ENCODE results near the gene AKAP10. TPM values are rescaled to one million over a fixed set of nuclear protein-coding genes. Genes with fewer than 3 reads are reported as not detected.

Gene AKAP10
- polyA plus RNA-seq, 4 donors, result 5.4 to 20.7 (median 7.2) TPM

DNA sequence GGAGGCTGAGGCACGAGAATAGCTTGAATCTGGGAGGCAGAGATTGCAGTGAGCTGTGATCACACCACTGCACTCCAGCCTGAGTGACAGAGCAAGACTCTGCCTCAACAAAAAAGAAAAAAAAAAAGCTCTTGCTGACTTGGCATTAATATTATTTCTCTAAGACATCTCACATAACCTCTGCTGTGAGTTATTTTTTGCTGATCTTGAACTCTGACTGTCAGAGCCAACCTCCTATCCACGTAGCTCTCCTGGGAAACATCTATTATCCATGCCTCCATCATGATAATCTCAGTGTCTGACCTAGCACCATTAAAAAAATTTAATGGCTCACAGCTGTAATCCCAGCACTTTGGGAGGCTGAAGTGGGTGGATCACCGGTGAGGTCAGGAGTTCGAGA, 97.2 kb downstream of the AKAP10 start:
- H3K27ac ChIP-seq (ENCODE audit: low read depth in 1 of 3, low read length in 2 of 3), result no peak overlapping the region
- WGBS, 3 donors, result 80 to 87% (median 87%) methylated on average over 4 of the region's 4 CpGs
- no peaks in the 10 kb centered on the region for H3K27me3 ChIP-seq (ENCODE audit: control insufficient read depth in 3 of 3, insufficient read depth in 3 of 3, low read length in 3 of 3)
- FAIRE-seq, result no peak
- DNase-seq, result no peak
- no peak overlapping the region for H3K4me3 ChIP-seq (ENCODE audit: low read depth in 1 of 3, low read length in 3 of 3)
- H3K36me3 ChIP-seq (ENCODE audit: control insufficient read depth in 3 of 3, insufficient read depth in 2 of 3, low read depth in 1 of 3, low read length in 3 of 3), result no peaks in the 10 kb centered on the region
- H3K9me3 ChIP-seq (ENCODE audit: control insufficient read depth in 2 of 2, insufficient read depth in 1 of 2, low read depth in 1 of 2, low read length in 1 of 2), result no peaks in the 10 kb centered on the region
- H3K4me1 ChIP-seq (ENCODE audit: control insufficient read depth in 3 of 3, insufficient read depth in 2 of 3, low read depth in 1 of 3, low read length in 2 of 3), result no peaks in the 10 kb centered on the region

DNA sequence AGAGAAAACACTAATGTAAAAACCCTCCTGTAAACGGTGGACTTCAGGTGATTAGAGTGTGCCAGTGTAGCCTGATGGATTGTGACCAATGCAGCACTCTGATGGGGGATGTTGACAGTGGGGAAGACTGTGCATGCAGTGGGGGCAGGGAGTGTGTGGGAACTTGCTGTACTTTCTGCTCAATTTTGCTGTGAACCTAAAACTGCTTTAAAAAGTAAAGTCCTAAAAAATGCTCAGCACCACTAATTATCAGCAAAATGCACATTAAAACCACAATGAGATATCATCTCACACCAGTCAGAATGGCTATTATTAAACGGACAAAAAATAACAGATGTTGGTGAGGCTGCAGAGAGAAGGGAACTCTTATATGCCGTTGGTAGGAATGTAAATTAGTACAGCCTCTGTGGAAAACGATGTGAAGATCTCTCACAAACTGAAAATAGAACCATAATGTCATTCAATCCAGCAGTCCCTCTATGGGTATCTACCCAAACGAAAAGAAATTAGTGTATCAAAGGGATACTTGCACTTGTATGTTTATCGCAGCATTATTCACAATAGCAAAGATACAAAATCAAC, 100.2 kb downstream of the AKAP10 start:
- Histone ChIP-seq H3K9me3 (ENCODE audit: control insufficient read depth in 2 of 2, insufficient read depth in 1 of 2, low read depth in 1 of 2, low read length in 1 of 2) (no peaks in the 10 kb centered on the region), H3K4me1 (ENCODE audit: control insufficient read depth in 3 of 3, insufficient read depth in 2 of 3, low read depth in 1 of 3, low read length in 2 of 3) (no peaks in the 10 kb centered on the region), H3K36me3 (ENCODE audit: control insufficient read depth in 3 of 3, insufficient read depth in 2 of 3, low read depth in 1 of 3, low read length in 3 of 3) (no peaks in the 10 kb centered on the region), H3K27me3 (ENCODE audit: control insufficient read depth in 3 of 3, insufficient read depth in 3 of 3, low read length in 3 of 3) (no peaks in the 10 kb centered on the region), H3K27ac (ENCODE audit: low read depth in 1 of 3, low read length in 2 of 3) (no peak overlapping the region), H3K4me3 (ENCODE audit: low read depth in 1 of 3, low read length in 3 of 3) (no peak overlapping the region)
- DNase-seq (no peak), FAIRE-seq (no peak)
- WGBS, 3 donors, result 46 to 56% (median 50%) methylated on average over 6 of the region's 6 CpGs

DNA sequence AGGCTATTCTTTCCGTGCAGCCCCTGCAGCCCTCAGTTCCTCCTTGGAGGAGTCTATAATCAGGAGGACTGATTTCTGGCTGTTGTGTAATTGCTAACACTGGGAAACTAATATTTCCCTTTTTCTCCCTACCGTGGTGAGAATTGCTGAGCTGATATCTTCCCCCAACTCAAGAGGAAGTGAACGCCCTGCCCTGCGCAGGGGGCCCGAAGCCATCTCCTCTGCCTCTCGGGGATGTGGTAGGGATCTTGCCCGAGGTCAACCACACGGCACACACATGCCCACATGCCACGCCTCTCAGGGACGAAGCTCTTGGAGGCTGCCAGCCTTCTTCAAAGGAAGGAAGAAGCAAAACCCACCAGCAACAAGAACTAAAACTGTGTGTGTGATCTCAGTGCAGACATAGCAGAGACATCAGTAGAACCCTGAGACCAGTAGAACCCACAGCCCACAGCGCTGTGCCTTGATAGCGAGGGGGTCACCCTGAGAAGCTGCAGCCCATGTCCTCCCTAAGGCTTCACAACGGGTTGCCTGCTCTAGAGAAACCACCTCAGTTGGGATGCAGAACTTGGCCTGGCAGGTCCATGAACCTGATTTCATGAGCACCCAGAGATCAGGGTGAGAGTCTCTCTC, 101.0 kb downstream of the AKAP10 start:
- no peak for FAIRE-seq

DNA sequence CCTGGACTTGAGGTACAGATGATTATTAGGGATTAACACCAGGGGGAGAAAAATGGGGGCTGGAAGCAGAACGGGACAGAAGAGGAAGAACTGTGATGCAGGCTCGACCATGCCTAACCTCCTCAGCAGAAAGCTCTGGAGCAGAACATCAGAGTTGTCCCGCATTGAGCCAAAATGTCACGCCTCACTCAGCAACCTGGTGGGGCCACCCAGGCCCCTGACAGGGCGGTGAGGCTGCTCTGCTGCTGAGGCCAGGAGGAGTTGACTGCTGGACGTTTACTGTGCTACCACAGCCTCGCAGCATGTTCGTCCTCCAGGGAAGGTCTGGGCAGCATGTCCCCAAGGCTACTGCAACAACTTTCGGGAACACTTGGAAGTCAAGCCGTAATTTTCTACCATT, 103.4 kb downstream of the AKAP10 start:
- Histone ChIP-seq H3K27ac (ENCODE audit: low read depth in 1 of 3, low read length in 2 of 3) (no peak overlapping the region), H3K4me1 (ENCODE audit: control insufficient read depth in 3 of 3, insufficient read depth in 2 of 3, low read depth in 1 of 3, low read length in 2 of 3) (no peaks in the 10 kb centered on the region), H3K9me3 (ENCODE audit: control insufficient read depth in 2 of 2, insufficient read depth in 1 of 2, low read depth in 1 of 2, low read length in 1 of 2) (no peaks in the 10 kb centered on the region), H3K36me3 (ENCODE audit: control insufficient read depth in 3 of 3, insufficient read depth in 2 of 3, low read depth in 1 of 3, low read length in 3 of 3) (no peaks in the 10 kb centered on the region), H3K27me3 (ENCODE audit: control insufficient read depth in 3 of 3, insufficient read depth in 3 of 3, low read length in 3 of 3) (no peaks in the 10 kb centered on the region), H3K4me3 (ENCODE audit: low read depth in 1 of 3, low read length in 3 of 3) (no peak overlapping the region)
- no peak for DNase-seq
- no peak for FAIRE-seq
- WGBS, 3 donors, result 83% methylated on average over 10 of the region's 10 CpGs

More for the DNA sequence above, 101.0 kb downstream of the AKAP10 start:
- Histone ChIP-seq H3K36me3 (ENCODE audit: control insufficient read depth in 3 of 3, insufficient read depth in 2 of 3, low read depth in 1 of 3, low read length in 3 of 3) (no peaks in the 10 kb centered on the region), H3K9me3 (ENCODE audit: control insufficient read depth in 2 of 2, insufficient read depth in 1 of 2, low read depth in 1 of 2, low read length in 1 of 2) (no peaks in the 10 kb centered on the region), H3K27me3 (ENCODE audit: control insufficient read depth in 3 of 3, insufficient read depth in 3 of 3, low read length in 3 of 3) (no peaks in the 10 kb centered on the region), H3K4me3 (ENCODE audit: low read depth in 1 of 3, low read length in 3 of 3) (no peak overlapping the region), H3K27ac (ENCODE audit: low read depth in 1 of 3, low read length in 2 of 3) (no peak overlapping the region), H3K4me1 (ENCODE audit: control insufficient read depth in 3 of 3, insufficient read depth in 2 of 3, low read depth in 1 of 3, low read length in 2 of 3) (no peaks in the 10 kb centered on the region)
- 51 to 65% (median 65%) methylated on average over 13 of the region's 13 CpGs for WGBS, 3 donors
- DNase-seq, result no peak

DNA sequence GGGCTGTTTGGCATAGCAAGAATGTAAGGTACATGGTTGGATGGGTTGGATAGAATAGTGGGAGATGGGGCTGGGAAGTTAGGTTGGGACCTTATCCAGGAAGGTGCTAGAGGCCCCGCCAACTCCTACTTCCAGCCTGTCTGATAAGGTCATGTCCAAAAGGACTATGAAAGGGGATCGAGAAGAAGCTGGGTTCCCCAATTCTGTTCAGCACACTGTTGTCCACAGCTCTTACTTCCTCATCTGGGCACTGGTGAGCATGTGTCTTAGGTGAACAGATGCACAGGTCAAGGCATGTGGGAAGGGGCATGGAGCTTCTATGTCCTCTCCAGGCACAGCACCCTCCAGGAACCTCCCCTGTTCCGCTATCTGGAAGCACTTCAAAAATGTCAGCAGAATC, 104.3 kb downstream of the AKAP10 start:
- no peak for FAIRE-seq
- H3K4me3 ChIP-seq (ENCODE audit: low read depth in 1 of 3, low read length in 3 of 3), result no peak overlapping the region
- H3K4me1 ChIP-seq (ENCODE audit: control insufficient read depth in 3 of 3, insufficient read depth in 2 of 3, low read depth in 1 of 3, low read length in 2 of 3), result no peaks in the 10 kb centered on the region
- no peaks in the 10 kb centered on the region for H3K36me3 ChIP-seq (ENCODE audit: control insufficient read depth in 3 of 3, insufficient read depth in 2 of 3, low read depth in 1 of 3, low read length in 3 of 3)
- WGBS, 3 donors, result 88 to 93% (median 91%) methylated on average over 3 of the region's 3 CpGs
- no peaks in the 10 kb centered on the region for H3K27me3 ChIP-seq (ENCODE audit: control insufficient read depth in 3 of 3, insufficient read depth in 3 of 3, low read length in 3 of 3)
- DNase-seq, result no peak
- H3K27ac ChIP-seq (ENCODE audit: low read depth in 1 of 3, low read length in 2 of 3), result no peak overlapping the region
- no peaks in the 10 kb centered on the region for H3K9me3 ChIP-seq (ENCODE audit: control insufficient read depth in 2 of 2, insufficient read depth in 1 of 2, low read depth in 1 of 2, low read length in 1 of 2)

DNA sequence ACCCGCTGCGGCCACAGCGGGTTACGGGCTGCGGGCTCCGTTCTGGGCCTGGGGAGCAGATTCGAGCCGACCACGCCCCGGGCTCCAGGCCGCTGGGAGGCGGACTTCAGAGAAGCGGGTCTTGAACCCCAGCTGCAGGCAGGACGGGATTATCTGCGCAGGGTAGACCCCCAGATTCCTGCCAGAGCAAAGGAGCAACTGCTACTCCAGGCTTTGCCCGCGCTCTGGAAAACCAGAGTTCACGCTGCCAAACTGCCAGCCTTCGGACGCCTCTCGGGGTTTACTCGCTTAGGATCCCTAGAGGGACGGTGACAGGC, 109.6 kb downstream of the AKAP10 start:
- Histone ChIP-seq H3K9me3 (ENCODE audit: control insufficient read depth in 2 of 2, insufficient read depth in 1 of 2, low read depth in 1 of 2, low read length in 1 of 2) (no peaks in the 10 kb centered on the region), H3K27ac (ENCODE audit: low read depth in 1 of 3, low read length in 2 of 3) (peak overlapping the region in 2 of 3 donors; percentile 48 to 84), H3K36me3 (ENCODE audit: control insufficient read depth in 3 of 3, insufficient read depth in 2 of 3, low read depth in 1 of 3, low read length in 3 of 3) (peaks cover 0 to under 1% (median 0%) of the 10 kb centered on the region in 3 donors), H3K4me1 (ENCODE audit: control insufficient read depth in 3 of 3, insufficient read depth in 2 of 3, low read depth in 1 of 3, low read length in 2 of 3) (peaks cover 0 to 4% (median 0%) of the 10 kb centered on the region in 3 donors), H3K27me3 (ENCODE audit: control insufficient read depth in 3 of 3, insufficient read depth in 3 of 3, low read length in 3 of 3) (no peaks in the 10 kb centered on the region), H3K4me3 (ENCODE audit: low read depth in 1 of 3, low read length in 3 of 3) (peak overlapping the region; percentile 54 to 62 (median 57))
- 38 to 50% (median 42%) methylated on average over 21 to 23 of the region's 23 CpGs for WGBS, 3 donors
- FAIRE-seq (no peak), DNase-seq (no peak)

DNA sequence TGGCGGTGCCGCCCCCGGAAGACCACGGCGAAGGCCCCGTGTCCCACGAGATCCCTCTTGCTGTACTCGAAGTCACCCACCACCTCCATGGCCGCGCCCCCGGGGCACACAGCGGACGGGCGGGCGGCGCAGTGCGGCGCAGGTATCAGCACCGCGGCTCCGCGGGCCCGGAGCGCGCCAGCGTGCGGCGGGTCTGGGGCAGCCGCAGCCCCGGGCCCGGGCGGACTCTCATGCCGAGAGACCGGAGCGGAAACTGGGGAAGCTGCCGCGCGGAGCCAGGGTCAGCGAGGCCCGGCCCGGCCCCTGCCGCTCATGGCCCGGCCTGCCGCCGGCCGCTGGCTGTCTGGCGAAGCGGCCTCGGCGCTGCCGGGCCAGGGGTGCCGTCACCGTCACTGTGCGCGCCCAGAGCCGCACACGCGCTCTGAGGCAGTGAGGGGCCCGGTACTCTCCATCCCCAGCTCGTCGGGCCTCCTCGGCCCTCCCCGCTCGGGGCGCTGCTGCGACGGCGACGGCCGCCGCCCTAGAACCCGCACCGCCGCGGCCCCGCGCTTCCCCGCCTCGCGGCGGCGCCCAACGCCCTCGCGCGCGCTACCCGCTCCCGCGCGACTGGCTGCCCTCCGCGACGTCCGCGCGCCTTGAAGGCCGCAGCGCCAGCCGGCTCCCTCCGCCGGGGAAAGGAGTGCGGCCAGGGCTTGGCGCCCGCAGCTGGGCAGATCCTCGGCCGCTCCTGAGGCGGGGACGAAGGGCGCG, 110.1 kb downstream of the AKAP10 start, which contains the start of gene ULK2:
Gene ULK2, minus strand, starts transcription at position 608 of the 750 bp plus-strand sequence. Its CDS starts 519 bp downstream, at position 89.
- WGBS, 3 donors, result 1 to 2% (median 2%) methylated on average over 37 to 111 of the region's 111 CpGs
- Histone ChIP-seq H3K27ac (ENCODE audit: low read depth in 1 of 3, low read length in 2 of 3) (peak within 1 kb of the TSS in 2 of 3 donors; percentile 48 to 84), H3K27me3 (ENCODE audit: control insufficient read depth in 3 of 3, insufficient read depth in 3 of 3, low read length in 3 of 3) (no peaks in the 10 kb centered on the region), H3K36me3 (ENCODE audit: control insufficient read depth in 3 of 3, insufficient read depth in 2 of 3, low read depth in 1 of 3, low read length in 3 of 3) (peaks cover 0 to 3% (median 0%) of the 10 kb centered on the region in 3 donors), H3K4me1 (ENCODE audit: control insufficient read depth in 3 of 3, insufficient read depth in 2 of 3, low read depth in 1 of 3, low read length in 2 of 3) (peaks cover 0 to 4% (median 0%) of the 10 kb centered on the region in 3 donors), H3K4me3 (ENCODE audit: low read depth in 1 of 3, low read length in 3 of 3) (peak within 1 kb of the TSS; percentile 54 to 62 (median 57)), H3K9me3 (ENCODE audit: control insufficient read depth in 2 of 2, insufficient read depth in 1 of 2, low read depth in 1 of 2, low read length in 1 of 2) (no peaks in the 10 kb centered on the region)
- DNase-seq, result peak; percentile 44 to 90
- FAIRE-seq, result no peak

DNA sequence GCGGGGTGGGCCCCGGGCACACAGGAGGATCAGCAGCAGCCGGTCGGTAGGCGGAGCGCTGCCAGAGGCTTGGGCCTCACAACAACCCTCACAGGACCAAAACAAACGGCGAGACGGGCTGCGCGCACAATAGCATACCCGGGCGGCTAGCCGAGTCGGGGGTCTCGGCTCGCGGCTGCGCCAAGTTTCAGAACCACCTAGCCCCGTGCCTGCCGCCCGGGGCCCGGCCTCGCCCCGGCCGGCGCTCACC, 110.6 kb downstream of the AKAP10 start:
- Histone ChIP-seq H3K4me3 (ENCODE audit: low read depth in 1 of 3, low read length in 3 of 3) (peak overlapping the region; percentile 54 to 62 (median 57)), H3K4me1 (ENCODE audit: control insufficient read depth in 3 of 3, insufficient read depth in 2 of 3, low read depth in 1 of 3, low read length in 2 of 3) (peaks cover 0 to 4% (median 0%) of the 10 kb centered on the region in 3 donors), H3K36me3 (ENCODE audit: control insufficient read depth in 3 of 3, insufficient read depth in 2 of 3, low read depth in 1 of 3, low read length in 3 of 3) (peaks cover 0 to 8% (median 0%) of the 10 kb centered on the region in 3 donors), H3K9me3 (ENCODE audit: control insufficient read depth in 2 of 2, insufficient read depth in 1 of 2, low read depth in 1 of 2, low read length in 1 of 2) (no peaks in the 10 kb centered on the region), H3K27me3 (ENCODE audit: control insufficient read depth in 3 of 3, insufficient read depth in 3 of 3, low read length in 3 of 3) (no peaks in the 10 kb centered on the region), H3K27ac (ENCODE audit: low read depth in 1 of 3, low read length in 2 of 3) (peak overlapping the region in 1 of 3 donors; percentile 84)
- 0% methylated on average over 27 of the region's 27 CpGs for WGBS, 3 donors
- DNase-seq, result peak; percentile 47 to 84
- FAIRE-seq, result no peak

Data from small intestine (tissue), 7 donors.